ENCODE data around the gene DEPDC1B. TPM values are rescaled to one million over a fixed set of nuclear protein-coding genes. Genes with fewer than 3 reads are reported as not detected.

Gene DEPDC1B
- total RNA-seq, 1 donor from 2014 or later: 0.98 TPM

DNA sequence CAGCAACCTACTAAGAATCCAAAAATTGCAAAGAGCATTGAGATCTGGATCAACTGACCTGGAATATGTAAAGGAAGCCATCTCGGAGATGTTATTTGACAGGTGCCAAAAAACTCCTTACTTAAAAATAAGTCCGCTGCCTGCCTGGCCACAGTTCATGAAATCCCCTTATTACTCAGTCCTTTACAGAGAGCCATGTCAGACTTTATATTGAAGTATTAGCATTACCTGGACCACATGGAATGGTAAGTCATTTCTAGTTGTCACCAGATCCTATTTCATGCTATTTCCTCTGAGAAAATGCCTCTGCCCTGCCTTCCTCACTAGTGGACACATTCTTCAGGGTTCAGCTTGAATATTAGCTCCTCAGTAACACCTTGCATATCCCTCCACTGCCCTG lies 115.7 kb downstream of the DEPDC1B start:
- Mint-ChIP-seq H3K36me3 (ENCODE audit: low read depth) (no peaks in the 10 kb centered on the region), H3K27ac (no peak overlapping the region), H3K9me3 (no peaks in the 10 kb centered on the region), H3K27me3 (no peaks in the 10 kb centered on the region), H3K4me3 (no peak overlapping the region), H3K4me1 (peaks cover 20% of the 10 kb centered on the region)
- ATAC-seq (ENCODE audit: low read depth) (no peak), DNase-seq (no peak)
- intact Hi-C loops (cut with micrococcal nuclease): loop anchor here (10.0 kb wide), 2 partner anchors 190 to 380 kb away; no protein-coding TSS in a partner anchor
- ChIA-PET CTCF (interaction anchor here (1.1 to 2.9 kb wide), 2 partner anchors 289 to 770 kb away, joined by 4 to 22 read pairs; no protein-coding TSS in a partner anchor), POLR2A (no interaction called here)
- TF ChIP-seq, protein P1, sequence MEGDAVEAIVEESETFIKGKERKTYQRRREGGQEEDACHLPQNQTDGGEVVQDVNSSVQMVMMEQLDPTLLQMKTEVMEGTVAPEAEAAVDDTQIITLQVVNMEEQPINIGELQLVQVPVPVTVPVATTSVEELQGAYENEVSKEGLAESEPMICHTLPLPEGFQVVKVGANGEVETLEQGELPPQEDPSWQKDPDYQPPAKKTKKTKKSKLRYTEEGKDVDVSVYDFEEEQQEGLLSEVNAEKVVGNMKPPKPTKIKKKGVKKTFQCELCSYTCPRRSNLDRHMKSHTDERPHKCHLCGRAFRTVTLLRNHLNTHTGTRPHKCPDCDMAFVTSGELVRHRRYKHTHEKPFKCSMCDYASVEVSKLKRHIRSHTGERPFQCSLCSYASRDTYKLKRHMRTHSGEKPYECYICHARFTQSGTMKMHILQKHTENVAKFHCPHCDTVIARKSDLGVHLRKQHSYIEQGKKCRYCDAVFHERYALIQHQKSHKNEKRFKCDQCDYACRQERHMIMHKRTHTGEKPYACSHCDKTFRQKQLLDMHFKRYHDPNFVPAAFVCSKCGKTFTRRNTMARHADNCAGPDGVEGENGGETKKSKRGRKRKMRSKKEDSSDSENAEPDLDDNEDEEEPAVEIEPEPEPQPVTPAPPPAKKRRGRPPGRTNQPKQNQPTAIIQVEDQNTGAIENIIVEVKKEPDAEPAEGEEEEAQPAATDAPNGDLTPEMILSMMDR (IDR thresholded peaks at IDR 0.05): no peak

DNA sequence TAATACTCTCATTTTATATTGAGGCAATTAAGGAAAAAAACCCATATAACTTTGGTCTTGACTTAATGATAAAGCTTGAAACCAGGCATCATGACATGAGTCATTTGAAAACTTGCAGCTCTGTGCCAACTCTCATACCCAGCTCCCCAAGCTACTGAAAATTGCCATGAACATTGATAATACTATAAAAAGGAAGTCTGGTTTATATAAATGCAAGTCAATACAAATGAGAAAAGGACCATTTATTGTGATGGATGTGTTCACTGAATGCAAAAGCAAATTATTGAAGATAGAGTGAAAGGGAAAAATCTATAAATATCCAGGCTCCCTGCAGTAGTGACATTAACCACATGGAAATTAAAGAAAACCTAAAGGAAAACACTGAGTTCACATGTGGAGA lies 116.3 kb downstream of the DEPDC1B start:
- Mint-ChIP-seq H3K4me1 (peaks cover 21% of the 10 kb centered on the region), H3K4me3 (no peak overlapping the region), H3K36me3 (ENCODE audit: low read depth) (no peaks in the 10 kb centered on the region), H3K9me3 (no peaks in the 10 kb centered on the region), H3K27ac (no peak overlapping the region), H3K27me3 (no peaks in the 10 kb centered on the region)
- ChIA-PET CTCF (no interaction called here), POLR2A (no interaction called here)
- intact Hi-C loops (cut with micrococcal nuclease): loop anchor here (10.0 kb wide), 2 partner anchors 189 to 379 kb away; no protein-coding TSS in a partner anchor
- DNase-seq (no peak), ATAC-seq (ENCODE audit: low read depth) (no peak)
- TF ChIP-seq, protein P1 (IDR thresholded peaks at IDR 0.05): no peak

DNA sequence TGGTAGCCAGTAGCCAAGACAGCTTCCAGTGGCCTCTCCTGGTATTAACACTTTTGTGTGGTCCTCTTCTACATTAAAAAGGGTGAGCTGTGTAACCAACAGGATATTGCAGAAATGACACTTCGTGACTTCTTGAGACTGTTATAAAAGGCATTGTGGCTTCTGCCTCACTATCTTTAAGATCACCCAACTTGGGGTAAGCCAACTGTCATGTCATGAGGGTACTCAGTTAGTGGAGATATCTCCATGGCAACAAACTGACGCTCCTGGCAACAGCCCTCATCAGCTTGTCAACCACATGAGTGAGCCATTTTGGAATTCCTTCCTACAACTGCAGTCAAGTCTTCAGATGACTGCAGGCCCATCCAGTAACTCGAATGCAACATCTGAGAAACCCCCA lies 121.7 kb downstream of the DEPDC1B start:
- no peak for DNase-seq
- TF ChIP-seq, protein P1 (IDR thresholded peaks at IDR 0.05): no peak
- peaks cover 7% of the 10 kb centered on the region for H3K36me3 Mint-ChIP-seq (ENCODE audit: low read depth)
- no peaks in the 10 kb centered on the region for H3K27me3 Mint-ChIP-seq
- H3K4me1 Mint-ChIP-seq: peaks cover 13% of the 10 kb centered on the region
- POLR2A ChIA-PET: no interaction called here
- no peak overlapping the region for H3K4me3 Mint-ChIP-seq
- no peak for ATAC-seq (ENCODE audit: low read depth)
- intact Hi-C loops (cut with micrococcal nuclease): no loop called here
- H3K9me3 Mint-ChIP-seq: peaks cover 19% of the 10 kb centered on the region
- CTCF ChIA-PET: no interaction called here
- H3K27ac Mint-ChIP-seq: no peak overlapping the region

DNA sequence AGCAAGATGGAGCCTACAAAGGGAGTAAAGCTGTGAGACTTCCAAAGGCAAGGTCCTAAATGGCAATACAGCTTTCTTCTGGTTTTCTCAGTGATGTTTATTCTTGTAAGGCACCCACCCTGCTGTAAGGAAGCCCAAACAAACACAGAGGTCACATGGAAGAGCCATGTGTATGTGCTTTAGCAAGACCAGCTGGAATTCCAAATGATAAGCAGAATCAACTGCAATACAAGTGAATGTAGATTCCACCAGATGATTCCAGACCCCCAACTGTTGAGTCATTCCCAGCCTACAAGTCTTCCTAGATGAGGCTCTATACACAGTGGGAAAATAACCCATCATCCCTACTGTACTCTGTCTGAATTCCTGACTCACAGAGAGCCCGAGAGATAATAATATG lies 122.8 kb downstream of the DEPDC1B start:
- no peak overlapping the region for H3K4me3 Mint-ChIP-seq
- H3K27ac Mint-ChIP-seq: no peak overlapping the region
- intact Hi-C loops (cut with micrococcal nuclease): no loop called here
- ChIA-PET CTCF (no interaction called here), POLR2A (no interaction called here)
- no peak for DNase-seq
- H3K9me3 Mint-ChIP-seq: peaks cover 19% of the 10 kb centered on the region
- ATAC-seq (ENCODE audit: low read depth): no peak
- TF ChIP-seq, protein P1 (IDR thresholded peaks at IDR 0.05): no peak
- H3K4me1 Mint-ChIP-seq: peaks cover 13% of the 10 kb centered on the region
- H3K27me3 Mint-ChIP-seq: no peaks in the 10 kb centered on the region
- peaks cover 7% of the 10 kb centered on the region for H3K36me3 Mint-ChIP-seq (ENCODE audit: low read depth)

DNA sequence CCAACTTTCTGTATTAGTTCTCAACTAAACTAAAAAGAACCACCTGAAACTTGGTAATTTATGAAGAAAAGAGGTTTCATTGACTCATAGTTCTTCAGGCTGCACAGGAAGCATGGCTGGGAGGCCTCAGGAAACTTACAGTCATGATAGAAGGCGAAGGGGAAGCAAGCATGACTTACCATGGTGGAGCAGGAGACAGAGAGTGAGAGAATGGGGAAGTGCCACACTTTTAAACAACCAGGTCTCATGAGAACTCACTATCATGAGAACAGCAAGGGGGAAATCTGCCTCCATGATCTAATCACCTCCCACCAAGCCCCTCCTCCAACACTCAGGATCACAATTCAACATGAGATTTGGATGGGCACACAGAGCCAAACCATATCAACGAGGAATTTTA lies 123.5 kb downstream of the DEPDC1B start:
- TF ChIP-seq, protein P1 (IDR thresholded peaks at IDR 0.05): no peak
- DNase-seq (no peak), ATAC-seq (ENCODE audit: low read depth) (no peak)
- H3K9me3 Mint-ChIP-seq: peaks cover 19% of the 10 kb centered on the region
- intact Hi-C loops (cut with micrococcal nuclease): no loop called here
- H3K27ac Mint-ChIP-seq: peak overlapping the region; percentile 73
- POLR2A ChIA-PET: no interaction called here
- CTCF ChIA-PET: no interaction called here
- no peaks in the 10 kb centered on the region for H3K27me3 Mint-ChIP-seq
- peaks cover 7% of the 10 kb centered on the region for H3K36me3 Mint-ChIP-seq (ENCODE audit: low read depth)
- peaks cover 13% of the 10 kb centered on the region for H3K4me1 Mint-ChIP-seq
- no peak overlapping the region for H3K4me3 Mint-ChIP-seq

Measured in activated B cell treated with CpG ODN at 0.5 μM for 24 hours (primary cell).